Pancreas (tissue), 10 donors: ENCODE data around the gene PPME1. TPM values are rescaled to one million over a fixed set of nuclear protein-coding genes. Genes with fewer than 3 reads are reported as not detected.

ENCODE experiments used
- ATAC-seq, 4 donors: fragments of 200-7000 bp; cut with Tn5 transposase; one replicate each; pipeline versions ENCODE4 v1.8.0 to v1.9.1; 2020; ENCODE audit warnings: mild to moderate bottlenecking in 4 of 4, moderate library complexity in 4 of 4
- DNase-seq, 6 donors: peaks; one replicate each; pipeline ENCODE4 v3.0.0-alpha.2; 2020
- FAIRE-seq: peaks from 2 replicates; lab custom pipeline; 2012; peaks lifted over from hg19 to GRCh38; lab: Jason Lieb, UNC
- H3K27ac ChIP-seq, 4 donors: fragments of 200-600 bp; sonication (generic); 1 replicate in 3 of 4; 2 replicates in 1 of 4; pipeline versions ENCODE4 v1.5.0 to v1.8.0; 2020
- H3K27me3 ChIP-seq, 4 donors: fragments of 200-600 bp; one replicate each; pipeline ENCODE4 v1.8.0; 2021
- H3K36me3 ChIP-seq, 3 donors: fragments of 200-600 bp; sonication (generic) in 1 of 3; one replicate each; pipeline versions ENCODE4 v1.5.0 to v1.8.0; 2020 to 2021
- H3K4me1 ChIP-seq, 3 donors: fragments of 200-600 bp; one replicate each; pipeline ENCODE4 v1.8.0; 2021
- H3K4me3 ChIP-seq, 4 donors: fragments of 200-600 bp; sonication (generic) in 2 of 4; one replicate each; pipeline versions ENCODE4 v1.5.0 to v1.8.0; 2020 to 2021
- H3K9me3 ChIP-seq, 4 donors: fragments of 200-600 bp; one replicate each; pipeline ENCODE4 v1.8.0; 2021
- WGBS, 2 donors: extraction: QIAGEN DNeasy Blood & Tissue Kit; methylation state at CpG; one replicate each; pipeline ENCODE4 v1.1.7; 2013; 5-methylcytosine and 5-hydroxymethylcytosine counted together
- intact Hi-C, 3 donors: fragments of 100-400 bp; cut with DNase I; formaldehyde crosslinking; loops; one replicate each; pipeline versions ENCODE4 v1.11.1 to v1.14.2; 2022
- polyA plus RNA-seq, 2 donors: library from polyadenylated mRNA; stranded (reverse); fragments of 200-250 nt; gene quantifications; one replicate each; pipeline ENCODE4 v1.2.3, GENCODE V29; 2013
- total RNA-seq, 6 donors: library from RNA; stranded (reverse); fragmentation: NEBNext Ultra II Directional in 4 of 6; extraction: Animal tissue kit (Norgen Biotek cat#: 25700) in 4 of 6; gene quantifications; one replicate each; pipeline versions ENCODE4 v1.2.1 to v1.2.4, GENCODE V29; 2021 to 2023
- TF ChIP-seq, protein P1 (sequence below), 4 donors: fragments of 200-600 bp; sonication (generic) in 3 of 4; IDR thresholded peaks; one replicate each; pipeline versions ENCODE4 v1.5.0 to v1.8.0; 2021; ENCODE audit warnings: antibody characterized with exemption in 4 of 4
- donor health status: healthy with polysubstance abuse.
- donor health status: DM: no; HTN: no; CAD: no; lungs with moderate emphysema.
- donor health status: DM: no; HTN: no; CAD: no.
- donor health status: control.
- donor health status: control.
- donor health status: Bipolar disorder and iron deficiency.
- donor health status: DM: yes; HTN: yes; CAD: no.
- donor health status: DM: no; HTN: no; CAD: no.
- donor health status: DM: no; HTN: no; CAD: no.
- donor health status: DM: yes; HTN: yes; CAD: no.

PPME1 gene
- total and polyA plus RNA-seq, 8 donors: 9.6 to 20.6 (median 13.6) TPM

- no peaks in the 10 kb centered on the region for H3K4me1 ChIP-seq
- intact Hi-C loops: no loop called here
- peaks cover 0 to 34% (median 11%) of the 10 kb centered on the region in 3 donors for H3K36me3 ChIP-seq
- TF ChIP-seq, protein P1, sequence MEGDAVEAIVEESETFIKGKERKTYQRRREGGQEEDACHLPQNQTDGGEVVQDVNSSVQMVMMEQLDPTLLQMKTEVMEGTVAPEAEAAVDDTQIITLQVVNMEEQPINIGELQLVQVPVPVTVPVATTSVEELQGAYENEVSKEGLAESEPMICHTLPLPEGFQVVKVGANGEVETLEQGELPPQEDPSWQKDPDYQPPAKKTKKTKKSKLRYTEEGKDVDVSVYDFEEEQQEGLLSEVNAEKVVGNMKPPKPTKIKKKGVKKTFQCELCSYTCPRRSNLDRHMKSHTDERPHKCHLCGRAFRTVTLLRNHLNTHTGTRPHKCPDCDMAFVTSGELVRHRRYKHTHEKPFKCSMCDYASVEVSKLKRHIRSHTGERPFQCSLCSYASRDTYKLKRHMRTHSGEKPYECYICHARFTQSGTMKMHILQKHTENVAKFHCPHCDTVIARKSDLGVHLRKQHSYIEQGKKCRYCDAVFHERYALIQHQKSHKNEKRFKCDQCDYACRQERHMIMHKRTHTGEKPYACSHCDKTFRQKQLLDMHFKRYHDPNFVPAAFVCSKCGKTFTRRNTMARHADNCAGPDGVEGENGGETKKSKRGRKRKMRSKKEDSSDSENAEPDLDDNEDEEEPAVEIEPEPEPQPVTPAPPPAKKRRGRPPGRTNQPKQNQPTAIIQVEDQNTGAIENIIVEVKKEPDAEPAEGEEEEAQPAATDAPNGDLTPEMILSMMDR (IDR thresholded peaks at IDR 0.05): no peak
- H3K9me3 ChIP-seq: no peaks in the 10 kb centered on the region
- ATAC-seq (no peak), FAIRE-seq (no peak), DNase-seq (no peak)
- H3K27me3 ChIP-seq: no peaks in the 10 kb centered on the region
- no peak overlapping the region for H3K27ac ChIP-seq
- no peak overlapping the region for H3K4me3 ChIP-seq
- WGBS, 2 donors: 93 to 95% methylated on average over 2 of the region's 2 CpGs
Observed at GRCh38 chr11:74249496-74249895, 78.4 kb downstream of the PPME1 start.

DNA sequence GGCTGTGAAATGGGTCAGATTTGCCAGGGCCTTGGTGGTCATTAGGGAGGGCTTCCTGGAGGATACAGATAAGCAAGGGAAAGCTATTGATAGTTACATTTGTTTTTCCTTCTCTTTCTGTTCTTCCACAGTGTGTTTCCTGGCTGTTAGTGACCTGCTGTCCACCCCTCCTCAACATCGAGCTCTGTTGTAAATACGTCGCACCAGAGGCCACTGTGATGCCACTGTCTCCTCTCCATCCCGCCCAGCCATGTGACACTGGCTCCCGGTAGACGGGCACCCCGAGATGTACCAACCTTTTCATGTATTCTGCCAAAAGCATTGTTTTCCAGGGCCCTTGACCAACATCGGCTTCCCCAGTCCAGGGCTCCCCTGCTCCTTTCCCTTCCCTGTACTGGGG, 82.3 kb downstream of the PPME1 start:
- H3K4me3 ChIP-seq: no peak overlapping the region
- no peaks in the 10 kb centered on the region for H3K27me3 ChIP-seq
- H3K4me1 ChIP-seq: no peaks in the 10 kb centered on the region
- intact Hi-C loops: loop anchor here in 2 of 3 donors (5.0 to 10.0 kb wide), 3 partner anchors 71 to 321 kb away; no protein-coding TSS in a partner anchor
- H3K9me3 ChIP-seq: no peaks in the 10 kb centered on the region
- WGBS, 2 donors: 89 to 93% methylated on average over 8 of the region's 8 CpGs
- peaks cover 0 to 24% (median 9%) of the 10 kb centered on the region in 3 donors for H3K36me3 ChIP-seq
- no peak overlapping the region for H3K27ac ChIP-seq
- ATAC-seq (no peak), DNase-seq (no peak), FAIRE-seq (no peak)
- TF ChIP-seq, protein P1 (IDR thresholded peaks at IDR 0.05): no peak

DNA sequence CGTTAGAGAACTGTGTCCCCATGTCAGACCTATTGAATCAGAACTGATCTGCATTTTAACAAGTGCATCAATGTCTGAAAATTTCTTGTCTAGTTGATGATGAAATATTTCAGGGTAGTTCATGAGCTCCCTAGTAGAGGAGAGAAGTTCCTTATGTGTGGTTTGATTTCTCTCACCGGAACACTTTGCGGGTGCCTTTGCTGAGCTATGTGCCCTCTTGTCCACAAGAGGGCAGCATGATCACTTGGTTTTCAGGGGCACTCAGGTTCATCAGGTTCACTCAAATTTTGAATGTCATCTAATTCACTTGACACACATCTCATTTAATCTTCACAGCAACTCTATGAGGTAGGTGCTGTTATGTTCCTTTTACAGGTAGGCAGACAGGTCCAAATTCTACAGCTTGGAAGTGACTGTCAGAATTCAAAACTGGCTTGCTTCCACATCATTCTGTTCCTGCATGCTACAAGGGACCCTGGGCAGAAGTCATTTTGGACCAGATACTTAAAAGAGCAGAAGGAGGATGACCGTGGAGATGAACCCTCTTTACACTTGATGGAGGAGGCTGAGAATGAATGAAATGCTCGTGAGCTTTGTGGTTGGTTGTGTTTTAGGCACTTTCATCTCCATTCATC, 84.8 kb downstream of the PPME1 start:
- TF ChIP-seq, protein P1 (IDR thresholded peaks at IDR 0.05): peak; percentile 79 to 88 (median 86)
- 41 to 45% methylated on average over 5 of the region's 5 CpGs for WGBS, 2 donors
- peaks cover 0 to 8% (median 3%) of the 10 kb centered on the region in 3 donors for H3K36me3 ChIP-seq
- intact Hi-C loops: loop anchor here in 1 of 3 donors (5.0 to 10.0 kb wide), 3 partner anchors 69 to 319 kb away; no protein-coding TSS in a partner anchor
- no peaks in the 10 kb centered on the region for H3K27me3 ChIP-seq
- no peaks in the 10 kb centered on the region for H3K4me1 ChIP-seq
- DNase-seq (peak in 5 of 6 donors; percentile 24 to 67 (median 37)), ATAC-seq (peak; percentile 67 to 91 (median 86)), FAIRE-seq (peak; percentile 45)
- H3K27ac ChIP-seq: no peak overlapping the region
- H3K9me3 ChIP-seq: no peaks in the 10 kb centered on the region
- no peak overlapping the region for H3K4me3 ChIP-seq

GRCh38 chr11:74256378-74257133, 85.5 kb downstream of the PPME1 start:
- FAIRE-seq (no peak), DNase-seq (no peak), ATAC-seq (no peak)
- H3K36me3 ChIP-seq: peaks cover 0 to 1% (median 0%) of the 10 kb centered on the region in 3 donors
- H3K9me3 ChIP-seq: no peaks in the 10 kb centered on the region
- no peaks in the 10 kb centered on the region for H3K4me1 ChIP-seq
- H3K27ac ChIP-seq: no peak overlapping the region
- no peaks in the 10 kb centered on the region for H3K27me3 ChIP-seq
- no peak overlapping the region for H3K4me3 ChIP-seq
- TF ChIP-seq, protein P1 (IDR thresholded peaks at IDR 0.05): no peak
- WGBS, 2 donors: 64 to 74% methylated on average over 5 of the region's 5 CpGs
- intact Hi-C loops: loop anchor here in 1 of 3 donors (5.0 to 10.0 kb wide), 3 partner anchors 68 to 318 kb away; no protein-coding TSS in a partner anchor
